ENCODE data around the gene ERBIN.
"Not testable (repeated sequence)": the region's sequence is repeated elsewhere in the genome, so short reads cannot be mapped to it uniquely, and the experiment has no call there.

The ERBIN gene

DNA sequence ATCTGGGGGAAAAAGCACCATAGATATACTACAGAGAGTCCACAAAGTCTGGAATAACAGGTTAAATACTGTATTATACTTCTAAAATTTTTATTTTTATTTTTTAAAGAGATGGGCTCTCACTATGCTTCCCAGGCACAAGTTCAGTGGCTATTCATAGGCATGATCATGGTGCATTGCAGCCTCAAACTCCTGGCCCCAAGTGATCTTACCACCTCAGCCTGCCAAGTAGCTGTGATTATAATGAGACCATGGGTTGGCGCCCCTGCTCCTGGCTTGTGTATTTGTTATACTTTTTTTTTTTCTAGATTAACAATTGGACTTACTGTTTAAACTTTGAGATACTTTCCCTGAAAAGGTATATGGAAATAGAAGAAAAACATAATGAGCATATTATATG lies 25.9 kb downstream of the ERBIN start:
- intact Hi-C loops (cut with DNase I): no loop called here
- peak in 4 of 42 donors; percentile 9 to 49 (median 14) for DNase-seq

- peak in 1 of 42 donors; percentile 20 for DNase-seq
- intact Hi-C loops (cut with DNase I): no loop called here
Observed at GRCh38 chr5:65954200-65954599, 27.8 kb downstream of the ERBIN start.

DNA sequence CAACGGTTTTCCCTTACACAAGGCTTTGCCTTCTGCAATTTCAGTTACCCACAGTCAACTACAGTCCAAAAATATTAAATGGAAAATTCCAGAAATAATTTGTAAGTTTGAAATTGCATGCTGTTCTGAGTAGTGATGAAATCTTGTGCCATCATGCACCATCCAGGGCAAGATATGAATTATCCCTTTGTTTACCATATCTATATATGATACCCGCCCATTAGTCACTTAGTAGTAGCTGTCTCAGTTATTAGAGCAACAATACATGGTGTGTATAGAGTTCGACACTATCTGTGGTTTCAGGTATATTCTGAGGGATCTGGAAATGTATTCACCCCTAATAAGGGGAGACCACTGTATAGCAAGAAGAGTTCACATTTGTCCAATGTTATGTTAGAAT lies 29.4 kb downstream of the ERBIN start:
- no peak for DNase-seq

DNA sequence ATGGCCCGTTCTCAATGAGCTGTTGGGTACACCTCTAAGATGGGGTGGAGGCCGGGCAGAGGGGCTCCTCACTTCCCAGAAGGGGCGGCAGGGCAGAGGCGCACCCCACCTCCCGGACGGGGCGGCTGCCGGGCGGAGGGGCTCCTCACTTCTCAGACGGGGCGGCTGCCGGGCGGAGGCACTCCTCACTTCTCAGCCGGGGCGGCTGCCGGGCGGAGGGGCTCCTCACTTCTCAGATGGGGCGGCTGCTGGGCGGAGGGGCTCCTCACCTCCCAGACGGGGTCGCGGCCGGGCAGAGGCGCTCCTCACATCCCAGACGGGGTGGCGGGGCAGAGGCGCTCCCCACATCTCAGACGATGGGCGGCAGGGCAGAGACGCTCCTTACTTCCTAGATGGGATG lies 31.3 kb downstream of the ERBIN start:
- DNase-seq: not testable (repeated sequence)

More for the DNA sequence above, 29.4 kb downstream of the ERBIN start:
- intact Hi-C loops (cut with DNase I): no loop called here

GRCh38 chr5:65961633-65962032 lies 35.3 kb downstream of the ERBIN start:
- intact Hi-C loops (cut with DNase I): no loop called here
- no peak for DNase-seq

More for the DNA sequence above, 31.3 kb downstream of the ERBIN start:
- intact Hi-C loops (cut with DNase I): not testable (repeated sequence)

DNA sequence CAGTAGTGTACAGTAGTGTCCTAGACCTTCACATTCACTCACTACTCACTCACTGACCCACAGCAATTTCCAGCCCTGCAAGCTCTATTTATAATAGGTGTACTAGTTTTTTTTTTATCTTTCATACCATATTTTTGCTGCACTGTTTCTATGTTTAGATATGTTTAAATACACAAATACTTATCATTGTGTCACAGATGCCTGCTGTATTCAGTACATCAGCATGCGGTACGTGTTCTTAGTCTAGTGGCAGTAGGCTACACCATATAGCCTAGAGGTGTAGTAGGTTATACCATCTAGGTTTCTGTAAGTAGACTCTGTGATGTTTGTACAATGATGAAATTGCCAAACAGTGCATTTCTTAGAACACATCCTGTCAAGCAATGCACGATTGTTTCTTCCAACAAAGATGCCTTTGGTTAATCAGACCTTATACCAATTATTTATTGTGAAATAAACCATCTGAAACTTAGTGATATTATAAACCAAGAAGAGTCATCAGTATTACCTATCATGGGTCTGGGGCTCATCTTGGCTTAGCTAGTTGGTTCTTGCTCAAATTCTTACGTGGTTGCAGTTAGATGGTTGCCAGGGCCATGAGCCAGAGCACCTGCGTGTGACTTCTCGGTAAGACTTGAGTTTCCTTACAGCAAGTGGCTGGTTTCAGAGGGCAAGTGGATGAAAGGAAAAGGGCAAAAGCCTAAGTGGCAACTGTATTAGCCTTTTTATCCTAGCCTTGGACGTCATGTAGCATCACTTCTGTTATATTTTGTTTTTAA lies 41.1 kb downstream of the ERBIN start:
- no peak for DNase-seq
- intact Hi-C loops (cut with DNase I): no loop called here

DNA sequence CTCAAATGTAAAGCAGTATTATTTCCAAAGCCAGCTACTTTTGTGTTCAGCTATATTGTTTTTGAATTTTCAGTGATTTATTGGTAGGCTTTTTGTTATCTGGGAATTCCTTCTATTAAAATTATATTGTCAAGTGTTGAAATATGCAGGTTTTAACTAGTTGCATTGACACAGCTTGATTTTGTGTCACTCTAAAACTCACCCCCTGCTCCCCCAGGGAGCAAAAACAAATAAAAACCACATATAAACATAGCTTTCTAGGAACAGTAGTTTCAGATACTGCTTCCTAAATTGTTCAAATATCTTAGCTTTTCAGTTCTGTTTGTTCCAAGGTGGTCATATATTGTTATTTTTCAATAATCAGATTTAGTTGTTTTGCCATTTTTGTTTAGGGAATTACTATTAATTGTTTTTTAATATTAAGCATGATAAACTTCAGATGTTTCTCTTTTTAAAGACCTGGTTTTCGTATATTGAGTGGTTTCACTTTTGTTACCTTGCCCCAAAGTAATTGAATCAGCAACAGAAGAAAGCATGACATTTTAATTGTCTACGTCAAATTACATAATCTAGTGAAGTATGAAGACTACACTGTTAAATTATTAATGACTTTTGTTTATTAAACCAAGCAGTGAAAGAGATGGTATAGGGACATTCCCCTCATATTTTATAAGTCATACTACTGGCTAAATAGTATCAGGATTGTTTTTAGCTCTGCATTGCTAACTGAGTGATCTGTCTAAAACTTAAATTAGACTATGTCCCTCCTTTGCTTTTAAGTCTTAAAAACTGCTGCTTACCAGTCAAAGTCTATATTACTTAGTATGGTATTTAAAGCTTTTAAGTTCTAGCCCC lies 43.4 kb downstream of the ERBIN start:
- intact Hi-C loops (cut with DNase I): no loop called here
- DNase-seq: no peak

DNA sequence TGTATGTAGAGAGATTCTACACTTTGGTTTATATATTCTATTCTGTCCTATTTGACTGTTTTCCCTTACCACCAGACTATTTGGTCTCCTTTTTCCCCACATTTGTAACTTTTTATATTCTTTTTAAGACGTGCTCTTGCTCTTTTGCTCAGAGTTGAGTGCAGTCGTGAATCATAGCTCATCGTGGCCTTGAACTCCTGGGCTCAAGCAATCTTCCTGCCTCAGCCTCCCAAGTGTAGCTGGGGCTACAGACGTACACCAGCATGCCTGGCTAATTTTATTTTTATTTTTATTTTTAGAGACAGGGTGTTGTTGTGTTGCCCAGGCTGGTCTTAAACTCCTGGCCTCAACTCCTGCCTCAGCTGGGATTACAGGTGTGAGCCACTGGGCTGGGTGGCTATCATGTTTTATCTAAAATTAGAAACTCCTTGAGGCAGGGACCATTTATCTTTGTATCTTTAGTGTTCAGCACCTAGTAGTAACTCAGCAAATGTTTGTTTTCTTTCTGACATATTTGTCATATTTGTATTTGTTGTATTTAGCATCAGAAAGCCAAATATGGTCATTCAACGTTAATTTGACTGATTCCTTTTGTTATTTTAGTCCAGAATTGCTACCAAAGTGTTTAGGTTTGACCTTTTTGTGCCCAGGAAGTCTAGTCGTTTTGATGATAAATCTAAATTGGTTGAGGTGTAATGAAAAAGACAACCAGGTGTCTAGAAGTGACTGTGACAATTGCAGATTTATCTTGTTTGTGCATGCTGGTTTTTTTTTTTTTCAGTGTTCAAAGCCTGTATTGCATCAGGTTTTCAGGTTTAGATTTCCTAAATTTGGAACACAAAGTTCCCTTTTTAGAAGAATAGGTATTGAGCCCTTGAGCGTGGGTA lies 44.3 kb downstream of the ERBIN start:
- no peak for DNase-seq
- intact Hi-C loops (cut with DNase I): no loop called here

GRCh38 chr5:65971643-65972042 lies 45.3 kb downstream of the ERBIN start:
- DNase-seq: no peak
- intact Hi-C loops (cut with DNase I): no loop called here

- intact Hi-C loops (cut with DNase I); DNase-seq: not testable (repeated sequence)
Observed at GRCh38 chr5:65972896-65973295, 46.5 kb downstream of the ERBIN start.

GRCh38 chr5:65978251-65978650 lies 51.9 kb downstream of the ERBIN start:
- intact Hi-C loops (cut with DNase I): no loop called here
- peak in 2 of 42 donors; percentile 25 to 30 for DNase-seq

DNA sequence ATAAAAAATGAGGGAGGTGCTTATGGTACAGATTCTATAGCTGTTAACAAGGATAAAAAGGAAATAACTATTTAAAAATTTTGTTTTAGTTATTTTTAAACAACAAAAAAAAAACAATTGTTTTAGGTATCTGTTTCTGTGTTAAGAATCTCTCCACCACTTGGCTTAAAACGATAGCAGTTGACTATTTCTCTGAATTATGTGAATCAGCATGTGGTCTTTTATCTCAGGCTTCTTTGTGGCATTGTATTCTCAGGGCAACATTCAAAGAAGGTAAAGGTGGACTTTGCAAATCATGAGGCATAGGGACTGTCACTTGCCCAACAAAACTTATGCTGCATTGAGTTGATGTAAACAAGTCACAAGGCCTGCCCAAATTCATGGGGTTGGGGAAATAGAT lies 55.2 kb downstream of the ERBIN start:
- DNase-seq: no peak

DNA sequence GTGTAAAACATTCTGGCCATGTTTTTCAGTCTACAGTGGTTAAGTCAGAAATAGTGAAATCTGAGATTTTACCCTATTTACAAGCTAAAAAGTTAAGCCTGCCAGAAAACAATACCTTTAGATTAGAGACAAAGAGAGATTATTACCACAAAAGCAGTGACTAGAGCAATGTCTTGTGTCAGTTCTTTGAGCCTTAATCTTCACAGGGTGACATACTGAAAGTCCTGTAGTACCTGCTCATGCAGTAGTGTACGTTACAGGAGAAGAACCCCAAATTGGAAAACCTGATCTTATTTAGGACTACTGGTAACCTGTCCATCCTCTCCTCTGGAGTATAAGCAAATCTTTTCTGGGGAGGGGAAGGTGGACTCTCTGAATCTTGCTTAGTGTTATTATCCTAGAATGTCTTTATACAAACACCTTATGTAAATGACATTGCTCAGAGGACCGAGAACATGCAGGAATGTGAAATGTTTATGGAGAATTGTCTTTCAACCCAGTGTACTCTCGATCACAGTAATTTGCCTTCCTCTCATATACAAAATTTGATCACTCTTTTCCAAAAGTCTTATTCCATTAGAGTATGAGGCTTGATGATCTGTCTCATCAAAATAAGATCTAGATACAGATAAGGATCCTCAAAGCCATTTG lies 55.7 kb downstream of the ERBIN start:
- no peak for DNase-seq
- intact Hi-C loops (cut with DNase I): no loop called here

More for the DNA sequence above, 55.2 kb downstream of the ERBIN start:
- intact Hi-C loops (cut with DNase I): no loop called here

DNA sequence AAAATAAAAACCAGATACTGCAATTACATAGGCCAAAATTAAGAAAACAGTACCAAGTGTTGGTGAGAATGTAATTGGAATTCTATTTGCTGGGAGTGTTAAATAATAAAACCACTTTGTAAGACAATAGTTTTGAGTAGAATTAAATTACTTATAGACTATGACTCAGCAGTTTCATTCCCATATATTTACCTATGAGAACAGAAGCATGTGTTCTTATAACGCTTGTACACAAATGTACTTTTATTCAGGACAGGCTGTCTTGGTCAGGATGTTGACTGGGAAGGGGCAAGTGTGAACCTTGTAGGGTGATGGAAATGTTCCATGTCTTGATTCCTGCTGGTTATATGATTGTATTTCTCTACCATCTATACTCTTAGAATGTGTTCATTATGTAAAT lies 56.3 kb downstream of the ERBIN start:
- intact Hi-C loops (cut with DNase I): no loop called here
- DNase-seq: no peak

GRCh38 chr5:65984098-65984885 lies 57.9 kb downstream of the ERBIN start:
- intact Hi-C loops (cut with DNase I): no loop called here
- no peak for DNase-seq

DNA sequence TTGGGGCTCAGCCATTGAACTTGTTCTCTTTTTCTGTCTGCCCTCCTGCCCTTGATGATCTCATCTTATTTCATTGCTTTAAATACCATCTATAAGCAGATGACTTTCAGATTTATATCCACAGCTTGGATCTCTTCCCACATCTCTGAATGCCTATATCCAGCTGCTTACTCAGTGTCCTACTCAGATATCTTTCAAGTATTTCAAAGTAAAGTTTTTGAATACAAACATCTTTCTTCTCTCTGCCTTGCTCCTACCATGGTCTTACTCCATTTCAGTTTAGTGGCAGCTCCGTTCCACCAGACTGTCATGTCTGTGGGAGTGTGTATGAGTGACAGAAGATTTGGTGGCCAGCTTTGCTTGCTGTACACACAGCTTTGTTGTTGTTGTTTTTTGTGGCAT lies 59.7 kb downstream of the ERBIN start:
- no peak for DNase-seq
- intact Hi-C loops (cut with DNase I): no loop called here

DNA sequence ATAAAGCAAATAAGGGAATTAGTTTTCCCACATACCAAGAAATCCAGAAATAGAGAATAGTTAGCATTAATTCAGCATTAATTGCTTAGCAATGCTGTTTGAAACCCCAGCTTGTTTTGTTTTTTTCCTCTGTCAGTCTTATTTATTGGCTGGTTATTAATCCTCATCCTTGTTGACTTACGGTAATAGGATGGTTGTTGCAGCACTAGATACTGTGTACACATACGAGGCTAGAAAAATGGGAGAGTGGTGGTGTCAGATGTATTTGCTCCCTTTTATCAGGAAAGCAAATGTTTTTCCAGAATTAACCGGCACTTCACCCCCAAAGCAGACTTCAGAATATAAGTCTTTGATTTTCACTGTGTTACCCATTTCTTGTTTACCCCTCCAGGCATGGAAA lies 60.4 kb downstream of the ERBIN start:
- no peak for DNase-seq
- intact Hi-C loops (cut with DNase I): no loop called here

DNA sequence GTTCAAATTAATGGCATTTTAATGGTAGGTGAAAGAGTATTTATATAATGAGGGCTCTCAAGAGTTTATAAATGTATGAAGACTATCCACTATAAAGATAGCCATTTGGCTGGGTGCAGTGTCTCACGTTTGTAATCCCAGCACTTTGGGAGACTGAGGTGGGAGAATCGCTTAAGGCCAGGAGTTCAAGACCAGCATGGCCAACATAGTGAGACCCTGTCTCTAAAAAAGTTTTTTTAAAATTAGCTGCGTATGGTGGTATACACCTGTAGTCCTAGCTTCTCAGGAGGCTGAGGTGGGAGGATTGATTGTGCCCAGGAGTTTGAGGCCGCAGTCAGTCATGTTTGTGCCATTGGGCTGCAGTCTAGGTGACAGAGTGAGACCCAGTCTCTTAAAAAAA lies 61.6 kb downstream of the ERBIN start:
- intact Hi-C loops (cut with DNase I): no loop called here
- DNase-seq: no peak

Data from head of caudate nucleus (tissue), 42 donors.